Measurements from ENCODE around the gene PDZD4.
"Not testable (repeated sequence)": the region's sequence is repeated elsewhere in the genome, so short reads cannot be mapped to it uniquely, and the experiment has no call there.

The PDZD4 gene

GRCh38 chrX:153844509-153845082 lies 14.3 kb upstream of the PDZD4 start:
- DNase-seq (ENCODE audit: low read depth) = no peak

DNA sequence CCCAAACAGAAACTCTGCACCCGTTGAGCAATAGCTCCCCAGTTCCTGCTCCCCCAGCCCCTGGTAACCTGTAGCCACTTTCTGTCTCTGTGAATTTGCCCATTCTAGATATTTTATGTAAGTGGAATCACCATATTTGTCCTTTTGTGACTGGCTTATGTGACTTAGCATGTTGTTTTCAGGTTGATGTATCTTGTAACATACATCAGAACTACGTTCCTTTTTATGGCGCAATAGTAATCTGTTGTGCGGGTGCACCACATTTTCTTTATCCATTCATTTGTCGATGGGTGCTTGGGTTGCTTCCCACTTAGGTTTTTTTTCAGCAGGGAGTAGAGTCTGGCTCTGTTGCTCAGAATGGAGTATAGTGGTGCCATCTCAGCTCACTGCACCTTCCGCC lies 6.6 kb upstream of the PDZD4 start:
- no peak for DNase-seq (ENCODE audit: low read depth)

DNA sequence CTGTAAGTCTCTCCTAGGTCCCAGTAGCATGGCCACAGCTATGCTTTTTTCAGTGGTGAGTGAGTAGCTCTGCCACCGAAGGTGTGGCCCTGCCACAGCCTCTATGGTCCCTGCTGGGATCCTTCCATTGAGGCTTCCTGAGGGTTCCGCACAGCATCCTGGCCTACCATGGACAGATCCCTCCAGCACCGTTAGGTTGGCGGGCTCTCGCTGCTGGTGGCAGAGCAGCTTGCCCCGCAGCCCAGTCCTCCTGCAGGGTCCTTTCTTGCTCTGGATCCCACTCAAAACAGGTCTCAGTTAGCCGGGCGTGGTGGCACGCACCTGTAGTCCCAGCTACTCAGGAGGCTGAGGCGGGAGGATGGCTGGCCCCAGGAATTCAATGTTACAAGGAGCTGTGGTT lies 2.4 kb upstream of the PDZD4 start:
- DNase-seq (ENCODE audit: low read depth) = no peak

DNA sequence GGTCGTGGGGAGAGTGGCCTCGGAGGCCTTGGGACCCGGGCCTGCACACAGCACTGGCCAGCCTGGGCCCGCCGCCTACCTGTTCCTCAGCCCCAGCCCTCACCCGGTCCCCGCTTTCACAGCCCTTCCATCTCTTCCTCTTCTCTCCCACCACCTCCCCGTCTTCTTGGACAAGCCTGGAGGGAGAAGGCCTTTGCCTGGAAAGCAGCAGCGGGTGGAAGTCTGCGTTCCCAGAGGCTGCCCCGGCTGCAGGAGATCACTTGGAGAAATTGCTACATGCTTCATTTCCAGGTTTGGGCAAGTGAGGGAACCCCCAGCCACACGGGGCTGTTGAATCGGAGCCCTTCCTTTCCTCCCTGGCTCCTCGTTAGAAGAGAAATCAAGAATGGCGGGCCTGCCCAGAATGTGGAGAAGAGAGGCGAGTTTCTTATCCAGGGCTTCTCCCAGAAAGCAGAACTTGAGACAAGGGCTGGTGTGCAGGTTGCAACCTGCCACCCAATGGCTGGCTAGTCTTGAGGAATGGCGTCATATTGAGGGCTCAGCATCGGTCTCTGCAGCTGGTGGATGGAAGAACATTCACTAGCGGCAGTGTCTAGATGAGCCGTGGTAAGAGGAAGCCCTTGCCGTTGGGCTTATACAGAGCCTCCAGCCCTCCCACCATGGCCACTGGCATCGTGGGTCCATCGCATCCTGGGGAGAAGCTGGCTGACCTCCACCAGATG lies 1.2 kb upstream of the PDZD4 start:
- DNase-seq (ENCODE audit: low read depth) = no peak

DNA sequence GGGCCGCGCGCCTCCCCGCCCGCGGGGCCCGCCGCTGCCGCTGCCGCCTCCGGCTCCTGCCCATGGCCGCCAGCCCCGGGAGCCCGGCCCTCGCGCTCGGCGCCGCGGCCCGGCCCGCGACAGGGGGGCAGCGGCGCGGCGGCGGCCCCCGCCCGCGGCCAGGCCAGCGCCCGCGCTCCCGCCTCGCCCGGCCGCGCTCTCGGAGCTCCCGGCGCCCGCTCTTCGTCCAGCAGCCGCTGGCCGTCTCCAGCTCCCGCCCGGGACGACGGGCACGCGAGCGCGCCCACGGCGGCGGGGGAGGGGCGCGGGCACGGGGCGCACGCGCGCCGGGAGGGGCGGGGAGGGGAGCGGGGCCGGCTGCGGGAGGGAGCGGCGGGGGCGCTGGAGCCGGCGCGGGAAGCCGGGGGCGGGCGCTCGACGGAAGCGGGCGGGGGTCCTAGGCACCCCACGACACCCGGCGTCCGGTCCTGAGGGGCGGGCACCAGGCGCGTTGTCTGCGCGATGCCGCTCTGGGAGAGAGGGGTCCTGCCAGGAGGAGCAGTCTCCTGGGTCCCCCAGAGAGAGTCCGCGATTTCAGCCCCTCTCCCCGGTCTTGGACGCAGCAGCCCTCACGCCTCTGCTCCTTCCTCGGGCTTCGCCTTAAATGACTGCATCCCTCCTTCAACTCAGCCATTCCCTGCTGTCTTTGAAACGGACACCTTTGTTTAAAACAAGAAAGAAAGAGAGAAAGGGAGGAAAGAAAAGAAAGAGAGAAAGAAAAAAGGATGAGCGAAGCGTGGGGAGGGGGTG lies 490 bp upstream of the PDZD4 start:
- no peak for DNase-seq (ENCODE audit: low read depth)

DNA sequence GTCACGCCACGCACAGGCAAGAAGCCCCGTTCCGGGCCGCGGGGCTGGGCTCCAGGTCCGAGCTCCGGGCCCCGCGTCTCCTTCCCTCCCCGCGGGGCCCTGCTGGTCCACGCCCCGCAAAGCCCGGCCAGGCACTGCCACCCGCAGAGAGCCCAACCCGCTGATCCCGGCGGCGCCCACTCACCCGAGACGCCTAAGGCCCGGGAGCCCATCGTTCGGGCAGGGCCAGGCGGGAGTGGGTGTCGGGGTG lies 870 bp downstream of the PDZD4 start:
- DNase-seq (ENCODE audit: low read depth) = no peak

DNA sequence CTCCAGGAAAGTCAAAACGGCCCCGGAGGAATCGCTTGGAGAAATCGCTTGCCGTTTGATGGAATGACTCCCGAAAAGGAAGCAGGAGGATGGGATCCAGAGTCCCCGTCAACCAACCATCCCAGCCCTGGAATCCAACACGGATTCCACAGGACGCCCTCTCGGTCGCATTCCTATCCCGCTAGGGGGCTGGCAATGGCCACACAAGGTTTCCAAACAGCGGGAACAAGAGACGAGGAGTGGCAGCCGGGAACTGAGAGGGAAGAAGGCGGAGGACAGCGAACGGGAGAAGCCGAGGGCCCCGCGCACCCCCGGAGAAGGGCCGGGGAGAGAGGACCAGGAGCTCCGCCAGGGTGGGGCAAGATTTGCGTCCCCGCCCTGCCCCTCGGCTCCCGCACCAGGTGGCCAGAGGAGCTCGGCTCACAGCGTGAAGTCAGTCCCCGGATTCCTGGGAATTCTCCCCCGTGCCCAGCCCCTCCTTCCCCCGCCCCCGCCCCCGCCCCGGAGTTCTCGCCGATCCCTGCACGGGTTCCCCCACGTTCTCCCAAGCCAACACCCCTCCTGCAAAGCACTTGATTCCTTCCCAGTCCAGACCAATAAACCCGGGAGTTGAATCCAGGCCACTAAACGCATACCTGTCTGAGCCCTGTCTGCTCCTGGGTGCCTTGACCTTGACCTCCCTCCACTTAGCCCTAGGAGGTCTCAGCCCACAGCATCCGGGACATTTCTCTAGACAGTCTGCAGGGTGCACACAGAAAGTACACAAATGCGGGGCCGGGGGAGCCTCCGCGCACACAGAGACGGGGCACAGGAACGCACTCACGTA lies 1.4 kb downstream of the PDZD4 start:
- DNase-seq (ENCODE audit: low read depth) = no peak

- no peak for DNase-seq (ENCODE audit: low read depth)
Measured at GRCh38 chrX:153828308-153828707, 2.0 kb downstream of the PDZD4 start.

DNA sequence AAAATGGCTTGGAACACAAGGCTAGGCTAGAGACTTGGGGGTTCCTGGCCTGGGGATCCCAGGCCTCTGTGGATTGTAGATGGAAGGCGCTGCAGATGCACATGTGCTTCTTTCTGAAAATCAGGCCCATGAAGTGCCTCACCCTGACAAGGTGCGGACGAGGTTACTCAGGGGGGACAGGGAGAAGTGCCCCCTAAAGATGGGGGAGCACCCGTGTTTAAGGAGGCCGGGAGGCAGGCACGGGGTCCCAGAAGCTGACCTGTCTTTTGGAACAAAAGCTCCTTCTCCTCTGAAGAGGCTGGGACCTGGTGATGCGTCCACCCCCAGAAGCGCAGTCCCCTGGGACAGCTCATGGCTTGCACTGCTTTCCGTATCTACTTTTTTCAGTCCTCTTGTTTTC lies 2.4 kb downstream of the PDZD4 start:
- DNase-seq (ENCODE audit: low read depth) = no peak

DNA sequence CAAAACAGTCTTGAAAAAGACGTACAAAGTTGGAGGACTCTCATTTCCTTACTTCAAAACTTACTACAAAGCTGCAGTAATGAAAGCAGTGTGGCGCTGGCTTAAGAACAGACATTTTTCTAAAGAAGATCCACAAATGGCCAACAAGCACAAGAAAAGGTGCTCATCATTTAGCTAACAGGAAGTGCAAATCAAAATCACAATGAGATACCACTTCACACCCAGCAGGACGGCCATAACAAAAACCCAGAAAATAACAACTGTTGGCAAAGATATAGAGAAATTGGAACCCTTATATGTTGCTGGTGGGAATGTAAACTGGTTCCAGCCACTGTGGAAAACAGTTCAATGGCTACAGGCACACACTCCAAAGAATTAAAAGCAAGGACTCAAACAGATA lies 3.3 kb downstream of the PDZD4 start:
- DNase-seq (ENCODE audit: low read depth) = no peak

DNA sequence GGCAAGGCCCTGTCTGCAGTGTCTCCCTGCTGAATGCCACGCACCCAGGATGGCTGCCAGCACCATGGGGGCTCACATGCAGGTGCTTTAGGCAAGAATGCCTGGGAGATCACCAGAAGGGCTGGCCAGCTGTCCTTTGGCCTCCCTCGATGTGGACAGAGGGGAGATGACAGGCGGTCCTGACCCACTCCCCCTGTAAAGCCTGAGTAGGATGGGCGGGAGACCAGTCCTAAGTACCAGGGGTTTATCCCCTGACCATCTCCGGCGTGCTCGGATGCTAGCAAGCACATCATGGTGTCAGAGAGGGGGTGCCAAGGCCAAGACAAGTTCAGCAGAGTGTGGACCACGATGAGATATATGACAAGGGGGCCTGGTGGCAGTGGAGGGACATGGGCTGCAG lies 5.3 kb downstream of the PDZD4 start:
- DNase-seq (ENCODE audit: low read depth) = no peak

DNA sequence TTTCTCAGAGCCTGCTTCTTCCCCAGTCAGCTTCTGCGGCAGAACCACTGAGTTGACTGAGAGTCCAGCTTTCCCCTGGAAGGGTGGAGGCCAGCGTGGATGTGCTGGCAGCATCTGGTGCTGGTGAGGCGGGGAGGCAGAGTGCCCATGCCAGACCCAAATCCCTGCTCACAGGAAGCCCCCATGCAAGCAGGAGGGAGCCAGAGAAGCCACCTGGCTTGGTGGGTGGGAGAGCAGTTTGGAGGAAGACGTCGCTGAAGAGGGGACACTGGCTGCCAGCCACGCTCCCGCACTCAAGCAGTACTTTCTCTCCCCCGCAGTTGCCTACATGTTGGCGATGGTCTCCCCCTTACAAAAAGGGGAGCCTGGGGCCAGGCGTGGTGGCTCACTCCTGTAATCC lies 6.0 kb downstream of the PDZD4 start:
- DNase-seq (ENCODE audit: low read depth) = no peak

DNA sequence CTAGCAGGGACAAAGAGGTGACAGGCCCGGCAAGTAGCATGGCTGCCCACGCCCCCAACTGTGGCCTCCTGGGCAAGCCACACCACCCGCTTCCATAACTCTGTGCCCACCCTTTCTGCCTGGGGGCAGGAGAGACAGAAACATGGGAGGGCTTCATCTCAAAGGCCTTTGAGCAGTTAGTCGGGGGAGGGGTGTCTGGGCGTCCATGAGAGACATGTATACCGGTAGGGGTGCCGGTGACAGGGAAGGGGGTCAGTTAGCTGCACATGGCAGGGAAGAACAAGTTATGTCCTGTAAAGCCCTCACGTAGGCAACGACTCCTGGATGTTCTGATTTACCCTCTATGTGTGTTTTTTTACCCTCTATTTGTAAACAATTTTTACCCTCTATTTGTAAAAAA lies 9.3 kb downstream of the PDZD4 start:
- DNase-seq (ENCODE audit: low read depth) = no peak

DNA sequence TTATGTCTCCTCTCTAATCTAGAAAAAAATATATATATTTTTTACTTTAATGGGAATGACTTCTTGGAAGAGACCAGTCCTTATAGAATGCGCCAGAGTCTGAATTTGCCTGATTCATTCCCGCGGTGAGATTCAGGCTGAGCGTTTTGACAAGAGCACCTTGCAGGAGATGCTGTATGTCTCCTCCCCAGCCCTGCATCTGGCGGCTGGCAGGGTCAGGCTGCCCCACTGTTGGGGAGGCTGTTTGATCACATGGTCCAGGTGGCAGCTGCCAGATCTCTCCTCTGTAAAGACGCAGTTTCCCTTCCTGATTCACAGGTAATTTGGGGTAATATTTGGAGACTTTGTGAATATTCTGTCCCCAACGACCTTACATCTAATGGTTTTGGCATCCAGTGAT lies 9.7 kb downstream of the PDZD4 start:
- DNase-seq (ENCODE audit: low read depth) = no peak

- DNase-seq (ENCODE audit: low read depth) = no peak
Measured at GRCh38 chrX:153819384-153820040, 10.8 kb downstream of the PDZD4 start.

GRCh38 chrX:153818571-153819383 lies 11.6 kb downstream of the PDZD4 start:
- DNase-seq (ENCODE audit: low read depth) = no peak

GRCh38 chrX:153818064-153818463 lies 12.3 kb downstream of the PDZD4 start:
- DNase-seq (ENCODE audit: low read depth) = not testable (repeated sequence)

GRCh38 chrX:153816831-153817690 lies 13.3 kb downstream of the PDZD4 start:
- DNase-seq (ENCODE audit: low read depth) = no peak

DNA sequence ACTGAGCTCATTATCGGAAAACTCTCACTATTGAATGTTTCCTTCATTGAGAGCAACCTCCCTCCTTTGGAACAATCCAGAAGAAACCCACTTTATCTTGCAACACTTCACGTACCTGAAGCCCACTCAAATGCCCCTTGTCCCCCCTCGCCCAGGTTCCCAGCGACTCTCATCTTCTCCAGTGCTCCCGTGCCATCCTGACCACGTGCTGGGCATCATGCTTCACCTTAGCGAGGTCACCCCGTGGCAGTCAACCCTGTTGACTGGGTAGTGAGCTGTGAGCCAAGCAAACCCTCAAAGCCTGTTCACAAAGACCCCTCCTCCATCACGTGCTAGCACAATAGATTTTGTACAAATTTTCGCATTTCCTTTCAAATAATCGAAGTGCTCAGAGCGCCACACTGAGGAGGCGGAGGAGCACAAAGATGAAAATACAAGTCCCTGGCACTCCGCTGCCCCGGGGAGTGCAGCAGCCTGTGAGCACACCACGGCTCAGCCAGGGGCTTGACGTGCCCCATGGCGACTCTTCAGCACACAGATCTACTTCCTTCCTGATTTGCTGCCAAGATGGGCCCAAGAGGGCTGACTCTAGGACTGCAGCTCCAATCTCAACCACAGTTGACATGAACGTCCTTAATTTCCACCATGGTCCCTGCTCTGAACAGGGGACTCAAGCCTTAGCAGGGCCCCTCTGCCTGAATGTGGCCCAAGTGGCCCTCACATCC lies 15.6 kb downstream of the PDZD4 start:
- DNase-seq (ENCODE audit: low read depth) = no peak

DNA sequence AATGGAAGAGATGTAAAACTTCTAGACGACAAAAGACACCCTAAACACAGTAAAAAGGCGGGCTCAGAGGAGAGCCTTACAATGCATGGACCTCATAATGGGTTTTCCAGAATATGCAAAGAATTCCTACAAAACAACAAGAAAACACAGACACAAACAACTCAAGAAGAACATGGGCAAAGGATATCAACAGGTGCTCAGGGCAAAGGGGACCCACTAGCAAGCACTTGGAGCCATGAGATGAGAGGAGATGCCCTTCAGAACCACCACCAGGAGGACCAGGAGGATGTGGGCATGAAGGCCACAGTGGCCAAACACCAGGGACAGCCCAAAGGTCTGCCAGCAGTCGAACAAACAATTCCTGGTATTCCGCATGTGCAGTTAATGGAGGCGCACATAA lies 17.2 kb downstream of the PDZD4 start:
- no peak for DNase-seq (ENCODE audit: low read depth)

All from non-pigmented ciliary epithelial cell (primary cell).